ENCODE results near the gene PCDH15. TPM values are rescaled to one million over a fixed set of nuclear protein-coding genes. Genes with fewer than 3 reads are reported as not detected.

The PCDH15 gene
- total and polyA plus RNA-seq, 3 donors from 2014 or later: 1.7 to 3.2 (median 2.8) TPM

- intact Hi-C loops (cut with DNase I; ENCODE audit: low total_unique reads): no loop called here
- Histone ChIP-seq H3K27ac (no peak overlapping the region), H3K36me3 (ENCODE audit: low read depth, missing control alignments) (no peaks in the 10 kb centered on the region), H3K4me3 (no peak overlapping the region), H3K27me3 (no peaks in the 10 kb centered on the region), H3K9me3 (no peaks in the 10 kb centered on the region), H3K4me1 (no peaks in the 10 kb centered on the region)
- no peak for TF ChIP-seq CTCF (IDR thresholded peaks at IDR 0.05)
- TF ChIP-seq POLR2A (IDR thresholded peaks at IDR 0.05): no peak
- DNase-seq: no peak
- WGBS, 2 donors: 83 to 94% methylated on average over 2 of the region's 2 CpGs
These were observed 516.4 kb downstream of the PCDH15 start for GRCh38 chr10:54284526-54285193.

GRCh38 chr10:54282012-54282411 is 519.0 kb downstream of the PCDH15 start:
- no peak for TF ChIP-seq POLR2A (IDR thresholded peaks at IDR 0.05)
- no peak for TF ChIP-seq CTCF (IDR thresholded peaks at IDR 0.05)
- Histone ChIP-seq H3K36me3 (ENCODE audit: low read depth, missing control alignments) (no peaks in the 10 kb centered on the region), H3K4me1 (no peaks in the 10 kb centered on the region), H3K27me3 (no peaks in the 10 kb centered on the region), H3K27ac (no peak overlapping the region), H3K9me3 (no peaks in the 10 kb centered on the region), H3K4me3 (no peak overlapping the region)
- DNase-seq: no peak
- intact Hi-C loops (cut with DNase I; ENCODE audit: low total_unique reads): no loop called here
- 64% methylated on average over 2 of the region's 2 CpGs for WGBS, 2 donors

- Histone ChIP-seq H3K4me1 (no peaks in the 10 kb centered on the region), H3K36me3 (ENCODE audit: low read depth, missing control alignments) (no peaks in the 10 kb centered on the region), H3K9me3 (no peaks in the 10 kb centered on the region), H3K4me3 (no peak overlapping the region), H3K27me3 (no peaks in the 10 kb centered on the region), H3K27ac (no peak overlapping the region)
- DNase-seq: no peak
- no peak for TF ChIP-seq CTCF (IDR thresholded peaks at IDR 0.05)
- whole genome bisulfite sequencing, 2 donors: 72 to 83% methylated on average over 1 of the region's 1 CpG
- intact Hi-C loops (cut with DNase I; ENCODE audit: low total_unique reads): no loop called here
These were observed 534.6 kb downstream of the PCDH15 start for GRCh38 chr10:54266395-54266794.

GRCh38 chr10:54262726-54263125 is 538.3 kb downstream of the PCDH15 start:
- no peaks in the 10 kb centered on the region for H3K36me3 ChIP-seq (ENCODE audit: low read depth, missing control alignments)
- H3K4me1 ChIP-seq: no peaks in the 10 kb centered on the region
- no peaks in the 10 kb centered on the region for H3K27me3 ChIP-seq
- H3K27ac ChIP-seq: no peak overlapping the region
- WGBS, 2 donors: 75 to 83% methylated on average over 1 to 5 of the region's 5 CpGs
- TF ChIP-seq CTCF (IDR thresholded peaks at IDR 0.05) (no peak), POLR2A (IDR thresholded peaks at IDR 0.05) (no peak)
- H3K9me3 ChIP-seq: no peaks in the 10 kb centered on the region
- DNase-seq: no peak
- intact Hi-C loops (cut with DNase I; ENCODE audit: low total_unique reads): no loop called here
- no peak overlapping the region for H3K4me3 ChIP-seq

GRCh38 chr10:54259104-54259503 is 541.9 kb downstream of the PCDH15 start:
- no peaks in the 10 kb centered on the region for H3K9me3 ChIP-seq
- DNase-seq: no peak

More at GRCh38 chr10:54259104-54259503, 541.9 kb downstream of the PCDH15 start:
- intact Hi-C loops (cut with DNase I; ENCODE audit: low total_unique reads): no loop called here
- Histone ChIP-seq H3K36me3 (ENCODE audit: low read depth, missing control alignments) (no peaks in the 10 kb centered on the region), H3K4me3 (no peak overlapping the region), H3K27ac (no peak overlapping the region), H3K27me3 (no peaks in the 10 kb centered on the region), H3K4me1 (no peaks in the 10 kb centered on the region)
- 58 to 78% methylated on average over 2 of the region's 2 CpGs for WGBS, 2 donors
- no peak for TF ChIP-seq CTCF (IDR thresholded peaks at IDR 0.05)
- no peak for TF ChIP-seq POLR2A (IDR thresholded peaks at IDR 0.05)

Measured in testis (tissue), 3 donors.